GM03348 (cell line): ENCODE data around the gene USP8.
A peak's percentile ranks its signal among the peaks of the same experiment; 100 is the strongest.
"Not testable (repeated sequence)": the region's sequence is repeated elsewhere in the genome, so short reads cannot be mapped to it uniquely, and the experiment has no call there.

ENCODE experiments used
- DNase-seq: peaks from one replicate; pipeline ENCODE4 v3.0.0; 2012; ENCODE audit warnings: low spot score

The USP8 gene

GRCh38 chr15:50424066-50424890, at the start of gene USP8:
Gene USP8, plus strand, starts transcription at chr15:50424405. Its CDS starts 14,669 bp downstream, at chr15:50439074.
- DNase-seq, result peak; percentile 97

GRCh38 chr15:50377867-50378751, 46.1 kb upstream of the USP8 start:
- no peak for DNase-seq

- no peak for DNase-seq
These were observed 45.4 kb upstream of the USP8 start for GRCh38 chr15:50378776-50379175.

- DNase-seq, result not testable (repeated sequence)
These were observed 44.8 kb upstream of the USP8 start for GRCh38 chr15:50379413-50379812.

- no peak for DNase-seq
These were observed 44.1 kb upstream of the USP8 start for GRCh38 chr15:50380089-50380488.

- peak; percentile 7 for DNase-seq
These were observed 42.8 kb upstream of the USP8 start for GRCh38 chr15:50381438-50381837.

- not testable (repeated sequence) for DNase-seq
These were observed 41.8 kb upstream of the USP8 start for GRCh38 chr15:50382408-50382807.

- no peak for DNase-seq
These were observed 33.5 kb upstream of the USP8 start for GRCh38 chr15:50390554-50391264.

- DNase-seq, result not testable (repeated sequence)
These were observed 32.6 kb upstream of the USP8 start for GRCh38 chr15:50391561-50391960.

GRCh38 chr15:50411870-50412269, 12.3 kb upstream of the USP8 start:
- DNase-seq, result no peak

- DNase-seq, result no peak
These were observed 9.6 kb upstream of the USP8 start for GRCh38 chr15:50414624-50415023.

- DNase-seq, result no peak
These were observed 8.3 kb upstream of the USP8 start for GRCh38 chr15:50415752-50416404.

- no peak for DNase-seq
These were observed 7.3 kb upstream of the USP8 start for GRCh38 chr15:50416890-50417289.

GRCh38 chr15:50418041-50418583, 6.1 kb upstream of the USP8 start:
- no peak for DNase-seq

GRCh38 chr15:50425219-50425618, 1.0 kb downstream of the USP8 start:
- peak; percentile 11 for DNase-seq

- not testable (repeated sequence) for DNase-seq
These were observed 1.6 kb downstream of the USP8 start for GRCh38 chr15:50425678-50426246.

GRCh38 chr15:50426428-50426827, 2.2 kb downstream of the USP8 start:
- DNase-seq, result no peak

GRCh38 chr15:50431204-50431603, 7.0 kb downstream of the USP8 start:
- DNase-seq, result no peak

GRCh38 chr15:50432230-50432629, 8.0 kb downstream of the USP8 start:
- DNase-seq, result no peak

GRCh38 chr15:50435772-50436171, 11.6 kb downstream of the USP8 start:
- DNase-seq, result no peak

- DNase-seq, result no peak
These were observed 14.0 kb downstream of the USP8 start for GRCh38 chr15:50438251-50438650.
